HG02981 (cell line): Measurements from ENCODE around the gene OR2AP1.
"Not testable (repeated sequence)": the region's sequence is repeated elsewhere in the genome, so short reads cannot be mapped to it uniquely, and the experiment has no call there.

Experiments used
- ATAC-seq: cut with Tn5 transposase; IDR thresholded peaks from one replicate; pipeline ENCODE4 v1.9.1; 2021; ENCODE audit warnings: mild to moderate bottlenecking, moderate library complexity; ENCODE audit not compliant: unreplicated experiment

OR2AP1 gene

GRCh38 chr12:55572168-55572567 lies at the start of gene OR2AP1:
Gene OR2AP1, plus strand, starts transcription at chr12:55572468. Its CDS starts 1,947 bp downstream, at chr12:55574415.
- no peak for ATAC-seq

GRCh38 chr12:55548235-55548634 lies 24.0 kb upstream of the OR2AP1 start:
- ATAC-seq, result not testable (repeated sequence)

- ATAC-seq, result no peak
Observed at GRCh38 chr12:55548756-55549155, 23.5 kb upstream of the OR2AP1 start.

GRCh38 chr12:55549302-55549701 lies 23.0 kb upstream of the OR2AP1 start, which contains the start of gene OR6C4:
Gene OR6C4, plus strand, starts transcription at chr12:55549602. Its CDS starts 1,625 bp downstream, at chr12:55551227.
- no peak for ATAC-seq

GRCh38 chr12:55554296-55554695 lies 18.0 kb upstream of the OR2AP1 start:
- ATAC-seq, result no peak

- ATAC-seq, result not testable (repeated sequence)
Observed at GRCh38 chr12:55570060-55570459, 2.2 kb upstream of the OR2AP1 start.

GRCh38 chr12:55570689-55571088 lies 1.6 kb upstream of the OR2AP1 start:
- ATAC-seq, result not testable (repeated sequence)

- no peak for ATAC-seq
Observed at GRCh38 chr12:55582066-55582465, 9.8 kb downstream of the OR2AP1 start.

- no peak for ATAC-seq
Observed at GRCh38 chr12:55585817-55586216, 13.5 kb downstream of the OR2AP1 start.

- not testable (repeated sequence) for ATAC-seq
Observed at GRCh38 chr12:55590152-55590551, 17.9 kb downstream of the OR2AP1 start.

GRCh38 chr12:55607821-55608594 lies 35.7 kb downstream of the OR2AP1 start:
- ATAC-seq, result no peak

- no peak for ATAC-seq
Observed at GRCh38 chr12:55610598-55610997, 38.3 kb downstream of the OR2AP1 start.

GRCh38 chr12:55612646-55613045 lies 40.4 kb downstream of the OR2AP1 start:
- no peak for ATAC-seq

- no peak for ATAC-seq
Observed at GRCh38 chr12:55614764-55615163, 42.5 kb downstream of the OR2AP1 start.

- ATAC-seq, result peak; percentile 79
Observed at GRCh38 chr12:55619354-55620138, 47.3 kb downstream of the OR2AP1 start.

GRCh38 chr12:55624056-55624455 lies 51.8 kb downstream of the OR2AP1 start:
- ATAC-seq, result peak; percentile 58
